Activated naive CD8-positive, alpha-beta T cell treated with anti-CD3 and anti-CD28 coated beads, Interleukin-2, amount 50 U/mL, for 16 hours (primary cell): ENCODE results near the gene LCLAT1.

Experiments used
- DNase-seq: peaks from one replicate; pipeline ENCODE4 v3.0.0-alpha.2; 2020; ENCODE audit warnings: low read depth, low spot score

The LCLAT1 gene

GRCh38 chr2:30670453-30670852 is 223.4 kb downstream of the LCLAT1 start:
- DNase-seq, result no peak

GRCh38 chr2:30673127-30673526 is 226.1 kb downstream of the LCLAT1 start:
- DNase-seq, result no peak

- DNase-seq, result no peak
Measured at GRCh38 chr2:30675758-30676157, 228.7 kb downstream of the LCLAT1 start.

- no peak for DNase-seq
Measured at GRCh38 chr2:30677231-30677630, 230.2 kb downstream of the LCLAT1 start.

- no peak for DNase-seq
Measured at GRCh38 chr2:30677861-30678385, 230.9 kb downstream of the LCLAT1 start.

- DNase-seq, result no peak
Measured at GRCh38 chr2:30678410-30679137, 231.5 kb downstream of the LCLAT1 start.

GRCh38 chr2:30679426-30680088 is 232.5 kb downstream of the LCLAT1 start:
- no peak for DNase-seq

- DNase-seq, result no peak
Measured at GRCh38 chr2:30680121-30680520, 233.1 kb downstream of the LCLAT1 start.

GRCh38 chr2:30681022-30681421 is 234.0 kb downstream of the LCLAT1 start:
- no peak for DNase-seq

GRCh38 chr2:30683236-30683956 is 236.3 kb downstream of the LCLAT1 start:
- DNase-seq, result no peak

GRCh38 chr2:30684026-30684425 is 237.0 kb downstream of the LCLAT1 start:
- DNase-seq, result no peak

- DNase-seq, result no peak
Measured at GRCh38 chr2:30684516-30684915, 237.5 kb downstream of the LCLAT1 start.

- no peak for DNase-seq
Measured at GRCh38 chr2:30684996-30685395, 237.9 kb downstream of the LCLAT1 start.

- DNase-seq, result no peak
Measured at GRCh38 chr2:30686000-30686399, 239.0 kb downstream of the LCLAT1 start.

- DNase-seq, result no peak
Measured at GRCh38 chr2:30686669-30687068, 239.6 kb downstream of the LCLAT1 start.

- no peak for DNase-seq
Measured at GRCh38 chr2:30688956-30689401, 241.9 kb downstream of the LCLAT1 start.

GRCh38 chr2:30689496-30690125 is 242.6 kb downstream of the LCLAT1 start:
- no peak for DNase-seq

GRCh38 chr2:30690126-30690561 is 243.1 kb downstream of the LCLAT1 start:
- no peak for DNase-seq

GRCh38 chr2:30691091-30691947 is 244.3 kb downstream of the LCLAT1 start:
- no peak for DNase-seq

GRCh38 chr2:30691948-30692828 is 245.1 kb downstream of the LCLAT1 start:
- no peak for DNase-seq
